GM18519 (cell line): ENCODE results near the gene ATP6V1G1.
"Not testable (repeated sequence)": the region's sequence is repeated elsewhere in the genome, so short reads cannot be mapped to it uniquely, and the experiment has no call there.

Source experiments
- ATAC-seq: cut with Tn5 transposase; IDR thresholded peaks from one replicate; pipeline ENCODE4 v1.9.1; 2021; ENCODE audit warnings: mild to moderate bottlenecking, moderate library complexity; ENCODE audit not compliant: unreplicated experiment, low FRiP score

ATP6V1G1 gene

GRCh38 chr9:114576779-114577178 is 10.8 kb upstream of the ATP6V1G1 start:
- ATAC-seq: not testable (repeated sequence)

DNA sequence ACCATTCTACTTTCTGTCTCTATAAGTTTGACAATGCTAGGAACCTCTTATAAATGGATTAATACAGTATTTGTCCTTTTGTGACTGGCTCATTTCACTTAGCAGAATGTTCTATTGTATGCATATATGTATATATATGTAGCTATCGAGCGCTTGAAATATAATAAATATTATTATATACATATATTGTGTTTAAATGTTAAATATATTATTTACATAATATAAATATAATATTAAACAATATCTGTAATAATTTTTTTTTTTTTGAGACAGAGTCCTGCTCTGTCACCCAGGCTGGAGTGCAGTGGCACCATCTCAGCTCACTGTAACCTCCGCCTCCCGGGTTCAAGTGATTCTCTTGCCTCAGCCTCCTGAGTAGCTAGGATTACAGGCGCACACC is 9.4 kb upstream of the ATP6V1G1 start:
- not testable (repeated sequence) for ATAC-seq

DNA sequence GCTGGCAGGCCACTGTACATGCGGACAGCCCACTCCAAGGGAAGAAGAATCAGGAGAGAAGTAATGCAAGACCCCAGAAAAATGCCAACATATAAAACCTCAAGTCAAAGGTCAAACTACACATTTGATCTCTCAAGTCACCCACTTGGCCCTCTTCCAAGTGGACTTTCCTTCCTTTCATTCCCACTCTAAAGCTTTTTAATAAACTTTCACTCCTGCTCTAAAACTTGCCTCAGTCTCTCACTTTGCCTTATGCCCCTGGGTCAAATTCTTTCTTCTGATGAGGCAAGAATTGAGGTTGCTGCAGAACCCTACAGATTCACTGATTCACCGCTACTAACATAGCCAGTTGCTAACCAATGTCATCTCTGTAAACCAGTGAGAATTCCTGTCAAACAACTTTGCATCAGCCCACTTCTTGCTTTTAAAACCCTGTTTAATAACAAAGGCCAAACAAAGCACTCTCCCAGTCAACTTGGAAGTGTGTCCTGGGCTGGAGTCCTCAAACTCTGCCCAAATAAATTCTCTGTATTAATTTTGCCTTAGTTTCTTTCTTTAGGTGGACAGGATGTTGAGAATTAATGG is 6.9 kb upstream of the ATP6V1G1 start:
- no peak for ATAC-seq

- no peak for ATAC-seq
Observed at GRCh38 chr9:114583371-114584155, 4.0 kb upstream of the ATP6V1G1 start.

GRCh38 chr9:114588210-114588609 is 641 bp downstream of the ATP6V1G1 start:
- ATAC-seq: no peak

- no peak for ATAC-seq
Observed at GRCh38 chr9:114588651-114589526, 1.3 kb downstream of the ATP6V1G1 start.

GRCh38 chr9:114590328-114590727 is 2.8 kb downstream of the ATP6V1G1 start:
- no peak for ATAC-seq

DNA sequence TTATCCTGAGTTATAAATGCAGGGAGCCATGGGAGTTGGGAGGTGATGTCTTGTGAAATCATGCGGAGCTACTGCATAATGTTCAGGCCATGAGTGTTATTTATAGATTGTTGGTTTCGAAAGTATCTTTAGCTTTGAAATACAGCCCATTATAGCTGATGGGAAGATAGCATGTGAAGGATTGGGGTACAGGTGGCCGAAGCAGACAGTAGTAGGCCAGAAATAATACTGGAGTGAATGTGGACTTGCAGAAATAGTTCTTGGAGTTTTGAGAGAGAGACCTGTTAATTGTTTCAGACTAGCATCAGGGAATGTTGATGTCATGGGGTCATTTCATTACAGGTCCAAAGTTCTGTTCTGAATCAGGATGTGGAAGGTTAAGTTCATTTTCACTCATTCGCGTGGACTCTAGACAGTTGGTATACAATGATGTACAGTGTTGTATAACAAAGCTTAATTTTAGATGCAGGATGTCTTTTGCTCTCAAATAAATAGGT is 3.8 kb downstream of the ATP6V1G1 start:
- no peak for ATAC-seq

DNA sequence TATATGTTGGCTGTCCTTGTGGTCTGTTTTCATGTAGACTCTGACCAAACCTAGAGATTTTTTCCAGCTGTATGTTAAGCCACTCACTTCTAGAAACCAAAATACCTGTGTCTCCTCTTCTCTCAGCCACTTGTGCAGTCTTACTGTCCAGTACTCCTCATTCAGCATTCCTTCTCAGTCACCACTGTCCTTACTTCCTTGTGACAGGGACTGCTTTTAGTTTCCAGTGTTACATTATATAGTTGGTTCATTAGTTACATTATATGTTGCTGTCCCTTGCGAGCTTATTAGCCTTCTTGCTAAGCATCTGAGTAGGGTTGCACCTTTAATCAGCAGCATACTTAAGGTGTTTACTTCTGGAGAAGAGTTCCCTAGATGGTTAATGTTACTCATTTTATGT is 4.3 kb downstream of the ATP6V1G1 start:
- no peak for ATAC-seq

DNA sequence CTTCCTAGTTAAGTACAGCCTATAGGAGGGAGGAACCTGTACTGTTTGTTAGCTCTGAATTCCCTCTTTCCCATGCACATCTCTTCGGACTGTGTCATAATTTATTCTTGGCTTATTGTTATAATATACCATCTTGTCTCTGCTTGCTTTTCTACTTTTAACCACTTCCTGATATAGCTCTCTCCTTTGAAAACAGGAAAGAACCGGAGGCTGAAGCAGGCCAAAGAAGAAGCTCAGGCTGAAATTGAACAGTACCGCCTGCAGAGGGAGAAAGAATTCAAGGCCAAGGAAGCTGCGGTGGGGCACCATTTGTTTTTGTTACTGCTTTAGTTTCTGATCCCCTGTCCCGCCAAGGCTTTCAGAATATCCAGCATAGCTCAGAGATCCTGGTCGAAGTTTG is 4.8 kb downstream of the ATP6V1G1 start:
- ATAC-seq: no peak

DNA sequence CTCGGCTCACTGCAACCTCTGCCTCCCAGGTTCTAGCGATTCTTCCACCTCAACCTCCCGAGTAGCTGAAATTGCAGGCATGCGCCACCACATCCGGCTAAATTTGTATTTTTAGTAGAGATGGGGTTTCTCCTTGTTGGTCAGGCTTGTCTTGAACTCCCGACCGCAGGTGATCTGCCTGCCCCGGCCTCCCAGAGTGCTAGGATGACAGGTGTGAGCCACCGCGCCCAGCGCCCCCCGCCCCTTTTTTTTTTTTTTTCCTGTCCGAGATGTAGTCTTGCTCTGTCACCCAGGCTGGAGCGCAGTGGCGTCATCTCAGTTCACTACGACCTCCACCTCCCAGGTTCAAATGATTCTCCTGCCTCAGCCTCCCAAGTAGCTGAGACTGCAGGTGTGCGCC is 6.6 kb downstream of the ATP6V1G1 start:
- no peak for ATAC-seq

- ATAC-seq: not testable (repeated sequence)
Observed at GRCh38 chr9:114600502-114601248, 13.1 kb downstream of the ATP6V1G1 start.

GRCh38 chr9:114601787-114602186 is 14.2 kb downstream of the ATP6V1G1 start:
- ATAC-seq: not testable (repeated sequence)

DNA sequence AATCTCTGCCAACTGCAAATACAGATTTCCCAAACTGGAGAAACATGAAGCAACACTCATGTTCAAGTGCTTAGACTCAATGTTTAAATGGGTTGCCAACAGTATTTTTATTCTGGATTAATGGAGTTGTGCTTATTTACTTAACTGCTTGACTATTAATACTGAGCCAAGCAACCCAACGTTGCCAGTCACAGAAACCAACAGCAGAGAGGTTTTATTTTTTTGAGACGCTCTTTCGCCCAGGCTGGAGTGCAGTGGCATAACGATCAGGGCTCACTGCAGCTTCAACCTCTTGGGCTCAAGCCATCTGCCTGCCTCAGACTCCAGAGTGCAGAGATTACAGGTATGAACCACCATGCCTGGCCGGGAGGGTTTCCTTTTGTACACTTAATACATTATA is 15.1 kb downstream of the ATP6V1G1 start:
- ATAC-seq: no peak

- no peak for ATAC-seq
Observed at GRCh38 chr9:114603248-114603647, 15.7 kb downstream of the ATP6V1G1 start.

DNA sequence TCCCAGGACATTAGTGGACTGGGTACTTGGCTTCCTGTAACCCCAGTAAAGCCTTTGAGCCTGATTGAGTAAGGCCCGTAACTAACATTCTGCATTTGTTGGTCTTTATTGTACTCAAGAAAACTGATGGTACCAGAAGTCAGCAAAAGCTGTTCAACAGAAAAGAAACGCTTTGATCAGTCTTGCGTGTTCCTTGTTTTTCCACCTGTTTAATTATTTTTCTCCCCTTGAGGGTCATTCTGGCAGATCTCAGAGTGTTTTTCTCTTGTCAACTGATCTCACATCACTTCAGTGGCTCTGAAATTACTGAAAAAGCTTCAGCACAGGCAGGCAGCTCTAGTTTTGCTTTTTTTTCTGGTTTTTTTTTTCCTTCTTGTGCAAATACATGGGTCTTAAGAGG is 17.4 kb downstream of the ATP6V1G1 start:
- no peak for ATAC-seq

DNA sequence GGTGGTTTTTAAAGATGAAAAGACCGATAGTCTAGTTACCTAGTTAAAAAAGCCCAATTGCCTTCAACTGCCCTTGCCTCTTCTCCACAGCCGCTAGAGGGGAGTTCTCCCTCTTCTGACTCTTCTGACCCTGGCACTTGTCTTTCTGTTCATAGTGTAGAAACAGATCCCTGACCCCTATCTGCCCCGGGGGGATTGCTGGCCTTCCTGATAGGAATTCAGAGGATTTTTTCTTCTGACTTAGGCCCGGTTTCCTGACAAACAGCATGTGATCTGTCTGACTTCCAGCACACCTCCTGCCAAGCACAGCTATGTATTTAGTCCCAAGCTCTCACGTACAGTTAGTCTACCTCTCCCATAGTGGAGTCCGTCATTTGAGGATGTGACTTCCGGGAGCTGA is 18.5 kb downstream of the ATP6V1G1 start:
- ATAC-seq: no peak

GRCh38 chr9:114606597-114607207 is 19.1 kb downstream of the ATP6V1G1 start:
- no peak for ATAC-seq

GRCh38 chr9:114607671-114608524 is 20.3 kb downstream of the ATP6V1G1 start:
- peak; percentile 40 for ATAC-seq
